HG02678 (cell line): ENCODE results near the gene ATP13A1.

Experiments used
- ATAC-seq: cut with Tn5 transposase; IDR thresholded peaks from one replicate; pipeline ENCODE4 v1.9.1; 2021; ENCODE audit warnings: mild to moderate bottlenecking, moderate library complexity; ENCODE audit not compliant: unreplicated experiment

The ATP13A1 gene

DNA sequence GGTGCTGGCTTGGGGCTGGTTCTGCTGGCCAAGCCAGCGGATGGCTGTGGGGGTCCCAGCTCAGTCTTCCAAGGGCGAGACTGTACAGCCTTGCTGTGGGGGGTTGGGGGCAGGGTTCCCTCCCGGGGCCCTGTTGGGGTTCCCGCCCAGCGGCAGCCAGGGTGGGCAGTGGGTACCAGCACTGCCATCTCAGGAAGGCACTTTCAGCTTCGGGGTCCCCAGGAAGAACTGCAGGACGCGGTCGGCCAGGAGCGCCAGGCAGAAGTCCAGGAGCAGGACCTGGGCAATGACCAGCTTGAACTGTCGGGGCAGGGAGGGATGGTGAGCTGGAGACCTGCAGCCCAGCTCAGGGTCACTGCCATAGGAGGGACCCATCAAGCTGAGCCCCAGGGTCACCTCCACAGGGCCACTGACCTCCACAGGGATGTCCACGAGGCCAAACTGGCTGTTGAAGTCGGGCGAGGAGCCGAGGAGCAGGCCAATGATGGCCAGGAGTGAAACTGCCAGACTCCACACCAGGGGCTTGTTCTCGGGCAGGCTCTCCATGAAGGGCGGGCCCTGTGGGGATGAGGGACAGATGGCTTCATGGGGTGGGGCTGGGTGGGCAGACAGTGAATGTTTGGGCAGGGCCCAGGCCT lies 18.1 kb downstream of the ATP13A1 start:
- no peak for ATAC-seq

DNA sequence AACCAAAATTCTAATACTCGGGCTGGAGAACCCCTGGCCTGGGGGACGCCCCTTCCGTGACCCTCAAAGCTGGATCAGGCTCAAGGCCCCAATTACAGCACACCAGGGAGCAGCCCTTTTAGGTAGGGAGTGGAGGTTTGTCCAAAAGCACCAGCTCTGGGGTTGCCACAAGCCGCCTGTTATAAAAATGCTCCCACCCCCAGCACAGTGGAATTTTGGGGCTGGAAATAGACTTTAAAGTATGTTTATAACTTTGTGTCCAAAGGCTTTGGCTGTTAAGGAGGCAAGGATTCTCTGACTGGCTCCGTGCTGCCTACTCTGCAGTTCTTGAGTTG lies 19.5 kb downstream of the ATP13A1 start:
- no peak for ATAC-seq

DNA sequence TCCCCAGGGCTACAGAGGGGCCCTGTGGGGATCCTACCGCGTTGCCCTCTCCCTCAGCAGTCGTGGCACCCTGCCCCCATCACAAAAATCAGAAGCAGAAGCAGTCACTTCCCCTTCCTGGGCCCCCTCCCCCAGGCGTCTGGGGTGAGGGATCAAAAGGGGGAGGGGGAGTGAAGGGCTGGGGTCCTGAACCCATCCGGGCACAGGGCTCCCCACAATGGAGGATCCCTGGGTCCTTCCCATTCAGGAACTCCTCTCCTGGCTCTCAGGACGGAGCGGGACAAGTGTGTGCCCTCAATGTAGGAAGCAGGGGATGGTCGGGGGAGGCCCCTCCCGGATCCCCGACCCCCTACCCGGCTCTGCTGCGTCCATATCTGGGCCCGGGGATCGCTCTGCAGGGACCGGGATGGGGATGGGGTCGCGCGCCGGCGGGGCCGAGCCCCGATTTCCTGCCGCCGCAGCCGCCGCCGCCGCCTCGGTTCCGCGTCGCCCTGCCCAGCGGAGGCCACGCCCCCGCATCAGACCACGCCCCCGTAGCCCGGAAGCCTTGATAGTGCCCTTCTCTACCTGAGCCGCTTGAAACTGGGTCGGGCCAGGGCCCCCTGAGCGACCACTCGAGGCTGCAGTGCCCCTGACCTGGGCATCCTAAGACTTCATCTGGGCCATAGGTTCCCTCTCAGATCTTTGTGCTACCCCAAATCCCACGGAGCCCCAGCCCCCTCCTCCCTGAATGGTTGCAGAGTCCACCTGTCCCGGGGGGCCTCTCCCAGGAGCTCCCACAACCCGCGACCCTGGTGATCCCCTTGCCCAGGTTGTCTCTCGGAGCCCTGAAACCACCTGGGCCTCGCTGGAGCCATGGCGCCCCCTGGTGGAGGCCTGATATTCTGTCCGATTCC lies 20.1 kb downstream of the ATP13A1 start, which contains the start of gene GMIP:
Gene GMIP (minus strand): TSS at position 500 of the 896 bp plus-strand sequence. CDS start 128 bp downstream, at position 372.
- ATAC-seq = peak; percentile 74

DNA sequence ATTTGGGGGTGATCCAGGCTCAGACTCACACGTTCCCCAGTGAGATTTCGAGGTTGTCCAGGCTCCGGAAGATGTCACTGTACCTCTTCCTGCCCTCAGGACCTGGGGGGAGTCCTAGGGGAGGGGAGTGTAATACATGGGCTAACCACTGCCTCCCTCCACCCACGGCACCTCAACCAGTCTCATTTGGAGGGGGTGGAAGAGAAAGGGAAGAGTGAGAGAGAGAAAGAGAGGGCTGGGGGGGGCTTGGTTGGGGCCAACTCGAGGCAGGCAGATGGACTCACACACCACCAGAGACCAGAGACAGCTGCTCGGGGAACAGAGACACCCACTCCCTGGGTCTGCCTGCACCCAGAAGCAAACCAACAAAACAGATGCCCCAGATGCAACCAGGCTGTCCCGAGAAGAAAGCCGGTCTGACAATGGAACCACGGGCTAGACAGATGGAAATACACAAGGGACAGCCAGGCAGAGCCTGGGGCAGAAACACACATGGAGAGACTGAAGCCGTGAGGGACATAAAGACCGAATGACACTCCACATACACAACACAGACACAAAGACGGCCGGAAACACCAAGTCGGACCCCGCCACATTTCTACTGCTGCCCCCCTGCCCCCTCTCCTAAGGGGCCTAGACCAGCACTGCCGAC lies 20.8 kb downstream of the ATP13A1 start:
- peak; percentile 25 for ATAC-seq

DNA sequence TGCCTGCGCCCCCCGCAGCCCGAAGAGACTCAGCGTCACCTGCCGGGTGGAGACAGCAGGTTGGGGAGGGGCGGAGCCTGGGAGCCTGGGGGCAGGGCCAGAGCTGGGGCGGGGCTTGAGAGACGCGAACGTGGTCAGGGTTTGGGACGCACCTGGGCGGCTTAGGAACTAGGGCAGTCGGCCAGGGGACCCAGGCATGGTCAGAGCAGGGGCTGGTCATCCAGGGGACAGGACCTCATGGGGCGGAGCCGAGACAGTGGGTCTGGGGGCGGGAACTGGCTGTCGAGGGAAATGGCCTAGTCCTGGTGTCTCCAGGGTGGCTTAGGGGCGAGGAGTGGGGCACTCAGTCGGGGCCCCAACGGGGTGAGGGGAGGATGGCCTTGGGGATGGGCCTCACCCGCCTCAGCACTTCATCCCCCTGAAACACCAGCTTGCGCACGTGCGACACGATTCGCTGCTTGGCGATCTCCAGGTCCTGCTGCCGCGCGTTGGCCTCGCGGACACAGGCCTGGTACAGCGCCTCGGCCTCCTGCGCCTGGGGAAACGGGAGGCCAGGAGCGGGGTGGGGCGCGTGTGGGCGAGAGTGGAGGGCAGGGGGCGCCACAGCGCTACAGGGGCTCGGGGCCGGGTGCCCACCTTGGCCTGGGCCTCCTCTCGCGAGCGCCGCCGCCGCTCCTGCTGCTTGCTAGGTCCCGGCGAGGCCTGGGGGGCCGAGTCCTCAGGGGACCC lies 25.8 kb downstream of the ATP13A1 start:
- no peak for ATAC-seq

DNA sequence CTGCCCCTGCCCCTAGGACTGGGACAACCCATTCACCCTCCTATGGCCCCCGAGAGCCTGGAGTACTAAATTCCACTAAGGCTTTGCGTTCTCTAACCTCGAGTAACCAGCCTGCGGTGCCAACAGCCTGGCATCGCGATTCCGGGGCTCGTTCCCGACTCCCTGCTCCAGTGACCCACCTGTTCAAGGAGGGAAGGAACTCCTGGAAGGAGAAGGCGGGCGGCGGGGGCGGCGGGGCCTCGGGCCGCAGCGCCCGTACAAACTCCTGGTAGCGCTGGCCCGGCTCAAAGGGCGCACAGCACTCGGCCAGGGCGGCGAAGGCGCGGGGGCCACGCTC lies 26.3 kb downstream of the ATP13A1 start:
- no peak for ATAC-seq

DNA sequence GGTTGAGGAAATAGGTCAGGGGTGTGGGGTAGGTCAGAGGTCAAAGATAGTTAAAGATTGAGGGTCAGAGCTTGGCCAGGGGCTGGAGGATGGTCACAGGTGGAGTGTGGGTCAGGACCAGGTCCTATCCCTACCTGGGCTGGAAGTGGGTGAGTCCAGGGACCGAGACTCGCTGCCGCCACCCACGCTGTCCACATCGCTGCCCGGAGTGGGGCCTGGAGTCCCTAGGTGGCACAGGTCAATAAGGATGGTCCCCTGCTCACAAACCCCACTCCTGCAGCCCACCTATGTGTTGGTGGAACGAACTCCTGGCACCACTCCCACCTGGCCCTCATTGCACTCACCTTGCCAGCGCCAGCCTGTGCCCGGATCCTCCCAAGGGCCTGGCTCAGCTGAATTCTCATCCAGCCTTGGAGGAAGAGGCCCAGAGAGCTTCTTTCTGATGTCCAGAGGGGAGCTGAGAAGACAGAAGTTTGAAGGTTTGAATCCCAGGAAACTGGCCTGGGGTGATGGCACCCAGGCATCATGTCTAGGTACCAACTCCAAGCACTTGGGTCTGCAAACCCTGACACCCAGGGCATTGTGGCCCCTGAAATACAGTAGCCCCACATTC lies 26.8 kb downstream of the ATP13A1 start:
- no peak for ATAC-seq

DNA sequence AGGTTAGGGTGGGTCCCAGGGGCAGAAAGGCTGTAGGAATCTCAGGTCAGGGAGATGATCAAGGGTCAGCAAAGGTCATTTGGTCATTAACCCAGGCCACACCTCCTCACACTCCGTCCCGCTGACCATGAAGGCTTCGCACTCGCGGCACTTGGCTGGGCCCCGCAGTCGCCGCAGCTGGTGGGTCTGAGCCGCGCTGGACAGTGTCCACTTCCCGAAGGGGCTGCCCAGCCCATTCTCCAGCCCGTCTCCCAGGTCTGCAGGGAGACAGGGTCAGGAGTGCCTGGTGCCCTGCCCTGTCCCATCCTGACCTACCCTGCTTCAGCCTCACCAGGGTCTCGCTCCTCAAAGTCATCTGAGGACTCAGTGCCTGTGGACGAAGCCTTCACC lies 28.2 kb downstream of the ATP13A1 start:
- ATAC-seq = no peak

DNA sequence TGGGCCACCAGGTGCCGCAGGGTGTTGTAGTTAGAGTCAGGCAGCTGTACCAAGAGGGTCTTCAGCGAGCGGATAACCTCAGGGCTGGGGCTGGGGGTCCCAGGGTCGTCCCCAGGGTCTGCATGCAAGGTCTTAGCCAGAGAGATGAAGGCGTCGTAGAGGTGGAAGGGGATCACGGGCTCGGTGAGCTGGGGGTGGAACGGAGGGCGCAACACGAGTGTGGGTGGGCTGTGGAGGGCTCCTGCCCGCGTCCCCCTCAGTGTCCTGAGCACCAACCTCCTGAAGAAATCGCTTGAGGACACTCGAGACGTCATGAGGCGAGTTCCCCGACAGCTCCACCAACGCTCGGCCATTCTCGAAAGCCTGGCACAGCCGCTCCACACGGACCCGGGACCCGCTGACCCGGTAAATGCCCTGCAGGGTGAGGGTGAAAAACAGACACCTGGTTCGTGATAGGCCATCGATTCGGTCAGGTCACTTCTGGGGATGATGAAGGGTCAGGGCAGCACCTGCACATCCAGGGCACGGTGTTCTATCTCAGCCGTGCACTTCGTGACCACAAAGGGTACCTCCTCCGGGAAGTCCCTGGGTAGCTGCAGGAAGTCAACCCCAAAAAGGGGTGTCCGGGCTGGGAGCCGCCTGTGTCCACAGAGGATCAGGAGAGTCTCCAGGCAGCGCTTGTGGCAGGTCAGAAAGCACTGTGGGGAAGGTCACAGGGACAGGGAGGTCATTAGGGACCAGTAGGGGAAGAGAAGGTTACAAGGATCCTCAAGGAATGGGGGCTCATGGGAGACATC lies 28.8 kb downstream of the ATP13A1 start:
- ATAC-seq = no peak

DNA sequence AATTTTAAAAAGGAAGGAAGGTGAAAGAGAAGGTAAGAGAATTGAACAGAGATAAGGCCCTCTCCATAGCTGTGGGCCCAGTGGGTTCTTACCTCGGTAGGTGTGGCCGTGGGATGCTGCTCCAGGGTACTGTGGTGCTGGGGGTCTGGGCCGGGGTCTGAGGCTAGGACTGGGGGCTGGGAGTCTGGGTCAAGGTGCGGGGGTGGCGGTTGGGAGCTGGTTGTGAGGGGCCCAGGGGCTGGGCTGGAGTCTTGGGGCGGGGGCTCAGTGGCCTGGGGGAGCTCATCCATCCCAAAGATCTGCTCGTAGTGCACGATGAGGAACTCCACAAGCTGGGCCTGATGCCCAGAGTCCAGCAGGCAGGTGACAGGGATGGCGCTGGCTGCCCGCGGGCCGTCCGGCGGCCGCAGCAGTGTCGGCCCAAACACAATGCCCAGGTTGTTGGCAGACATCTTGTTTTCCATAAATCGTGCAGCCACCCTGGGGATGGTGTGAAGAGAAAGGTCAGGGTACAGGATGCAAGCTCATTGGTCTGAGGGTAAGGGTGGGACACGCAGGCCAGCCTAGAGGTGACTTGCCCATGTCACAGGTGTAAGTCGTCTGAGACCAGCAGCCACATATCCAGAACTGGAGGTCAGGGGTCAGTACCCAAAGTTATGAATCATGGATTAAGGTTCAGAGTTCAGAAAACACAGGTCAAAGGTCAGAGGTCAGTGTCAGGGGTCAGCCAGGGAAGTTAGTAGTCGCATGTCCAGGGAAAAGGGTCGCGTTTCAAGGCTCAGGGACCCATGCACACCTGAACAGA lies 29.6 kb downstream of the ATP13A1 start:
- ATAC-seq = no peak

DNA sequence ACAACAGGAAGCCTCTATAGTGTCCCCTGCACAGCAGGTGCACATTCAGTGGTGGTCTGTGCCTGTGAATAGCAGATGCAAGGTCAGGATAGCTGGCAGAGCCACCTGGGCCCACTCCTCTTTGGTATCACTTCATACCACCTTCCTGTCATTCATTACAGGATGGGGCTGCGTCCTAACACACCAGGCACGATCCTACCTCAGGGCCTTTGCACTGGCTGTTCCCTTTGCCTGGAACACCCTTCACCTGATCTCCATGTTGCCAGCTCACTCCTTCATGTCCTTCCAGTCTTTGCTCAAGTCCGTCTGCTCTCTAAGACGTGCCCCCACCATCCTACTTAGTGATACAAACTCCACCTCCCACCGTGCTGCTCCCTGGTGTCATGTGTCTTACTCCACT lies 30.8 kb downstream of the ATP13A1 start:
- ATAC-seq = no peak

DNA sequence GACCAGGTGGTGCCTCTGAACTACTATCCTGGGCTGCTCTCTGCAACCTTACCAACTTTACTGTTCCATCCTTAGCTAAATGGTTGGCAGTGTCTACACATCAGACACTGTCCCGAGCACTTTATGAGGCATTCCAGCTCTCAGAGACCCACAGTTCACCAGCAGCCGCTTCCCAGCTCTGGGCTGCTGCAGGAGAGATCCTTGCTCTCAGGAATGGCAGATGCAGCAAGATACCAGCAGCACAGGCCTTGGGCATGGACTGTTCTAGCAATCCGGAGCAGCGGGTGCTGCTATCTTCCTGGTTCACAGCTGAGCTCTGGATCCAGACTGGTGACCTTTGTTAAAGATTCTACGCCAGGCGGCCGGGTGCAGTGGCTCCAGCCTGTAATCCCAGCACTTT lies 32.1 kb downstream of the ATP13A1 start:
- ATAC-seq = no peak

DNA sequence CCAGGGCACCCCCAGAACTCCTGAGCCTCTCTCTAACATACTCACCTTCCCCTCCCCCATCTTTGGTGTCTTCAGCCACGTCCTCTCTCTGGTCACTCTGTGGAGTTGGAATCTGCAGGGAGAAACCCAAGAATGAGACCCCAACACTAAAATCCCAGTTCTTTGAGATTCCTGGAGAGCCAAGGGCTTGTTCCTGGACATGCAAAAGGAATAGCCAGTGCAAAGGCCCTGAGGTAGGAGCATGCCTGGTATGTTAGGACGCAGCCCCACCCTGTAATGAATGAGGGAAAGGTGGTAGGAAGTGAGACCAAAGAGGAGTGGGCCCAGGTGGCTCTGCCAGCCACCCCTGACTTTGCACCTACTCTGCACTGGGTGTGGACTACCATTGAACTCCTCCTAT lies 33.0 kb downstream of the ATP13A1 start:
- ATAC-seq = no peak

DNA sequence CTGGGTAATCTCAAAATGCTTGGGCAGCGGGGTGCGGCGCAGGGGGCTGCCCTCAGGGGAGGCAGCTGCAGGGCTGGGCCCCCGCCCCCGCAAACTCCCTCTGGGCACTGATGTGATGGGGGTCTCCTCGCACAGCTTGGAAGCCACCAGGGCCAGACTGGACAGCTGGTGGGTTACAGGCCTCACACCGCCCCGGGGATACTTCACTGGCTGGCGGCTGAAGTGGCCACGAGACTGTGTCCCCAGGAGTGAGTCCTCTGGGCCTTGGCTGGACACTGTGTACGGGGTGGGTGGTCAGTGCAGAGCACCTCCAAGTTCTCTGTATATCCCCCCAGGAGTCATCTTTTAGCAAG lies 33.4 kb downstream of the ATP13A1 start:
- no peak for ATAC-seq

DNA sequence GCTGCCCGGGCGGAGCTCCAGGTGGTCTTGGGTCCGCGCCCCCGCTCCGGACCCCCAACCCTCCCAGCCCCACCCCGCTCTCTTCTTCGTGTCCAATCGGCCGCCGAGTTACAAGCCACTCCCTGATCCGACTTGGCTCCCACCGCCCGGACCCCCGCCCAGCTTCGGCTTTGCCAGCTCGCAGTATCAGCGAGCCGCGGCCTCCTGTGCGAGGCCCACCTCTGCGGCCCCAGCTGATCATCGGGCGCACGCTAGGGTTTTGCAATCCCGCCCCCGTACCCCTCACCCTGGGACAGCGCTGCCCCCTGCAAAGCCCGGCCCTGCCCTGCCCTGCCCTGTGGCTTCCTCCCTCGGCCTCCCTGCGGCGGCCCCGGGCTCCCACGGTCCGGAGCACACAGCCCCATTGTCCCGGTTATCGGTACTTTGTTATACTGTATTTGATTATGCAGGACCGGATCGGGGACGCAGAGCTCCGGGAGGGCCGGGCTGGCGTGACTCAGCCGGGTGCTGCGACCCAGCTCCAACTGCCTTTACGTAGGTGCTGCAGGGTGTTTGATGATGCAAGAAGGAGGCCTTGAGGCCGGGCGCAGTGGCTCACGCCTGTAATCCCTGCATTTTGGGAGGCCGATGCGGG lies 34.9 kb downstream of the ATP13A1 start:
- peak; percentile 13 for ATAC-seq

DNA sequence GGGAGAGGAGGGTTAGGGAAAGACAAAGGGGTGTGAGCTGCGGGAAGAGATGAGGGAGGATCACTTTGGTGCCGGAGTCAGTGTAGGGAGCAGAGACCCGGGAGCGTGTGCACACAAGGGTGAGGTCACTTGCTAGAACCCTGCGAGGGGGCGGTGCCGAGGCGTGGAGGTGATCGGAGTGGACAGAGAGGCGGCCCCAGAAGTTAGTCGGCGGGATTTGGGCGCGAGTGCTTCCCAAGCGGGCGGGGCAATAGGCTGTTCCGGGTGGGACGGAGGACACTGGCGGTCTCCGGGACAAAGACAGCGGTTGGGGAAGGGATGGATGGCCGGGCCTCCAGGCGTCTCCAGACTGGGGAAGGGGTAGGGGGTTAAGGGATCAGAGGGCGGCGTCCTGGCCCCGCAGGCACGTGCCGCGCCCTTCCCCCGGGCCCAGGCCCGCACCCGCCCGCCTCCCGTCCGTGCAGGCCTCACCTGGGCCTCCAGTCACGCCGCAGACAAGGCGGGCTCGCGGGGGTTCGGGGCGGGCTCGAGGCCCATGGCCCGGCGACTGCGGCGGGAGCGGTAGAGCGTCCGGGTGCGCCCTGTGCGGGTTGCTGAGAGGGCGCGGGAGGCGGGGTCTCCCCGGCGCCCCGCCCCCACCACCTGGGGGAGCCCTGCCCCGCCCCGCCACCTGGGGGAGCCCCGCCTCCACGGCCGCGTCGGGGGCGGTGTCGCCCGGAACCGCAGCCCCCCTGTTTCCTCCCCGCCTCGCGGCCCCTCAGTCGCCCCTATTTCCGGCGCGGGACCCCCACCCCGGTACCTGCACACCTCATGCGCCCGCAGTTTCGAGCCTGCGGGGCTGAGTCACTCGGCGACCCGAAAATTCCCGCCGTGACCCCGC lies 35.6 kb downstream of the ATP13A1 start, which contains the start of gene LPAR2:
Gene LPAR2 (minus strand): TSS at position 600 of the 880 bp plus-strand sequence. CDS start 945 bp downstream, outside the sequence.
- ATAC-seq = peak; percentile 67

DNA sequence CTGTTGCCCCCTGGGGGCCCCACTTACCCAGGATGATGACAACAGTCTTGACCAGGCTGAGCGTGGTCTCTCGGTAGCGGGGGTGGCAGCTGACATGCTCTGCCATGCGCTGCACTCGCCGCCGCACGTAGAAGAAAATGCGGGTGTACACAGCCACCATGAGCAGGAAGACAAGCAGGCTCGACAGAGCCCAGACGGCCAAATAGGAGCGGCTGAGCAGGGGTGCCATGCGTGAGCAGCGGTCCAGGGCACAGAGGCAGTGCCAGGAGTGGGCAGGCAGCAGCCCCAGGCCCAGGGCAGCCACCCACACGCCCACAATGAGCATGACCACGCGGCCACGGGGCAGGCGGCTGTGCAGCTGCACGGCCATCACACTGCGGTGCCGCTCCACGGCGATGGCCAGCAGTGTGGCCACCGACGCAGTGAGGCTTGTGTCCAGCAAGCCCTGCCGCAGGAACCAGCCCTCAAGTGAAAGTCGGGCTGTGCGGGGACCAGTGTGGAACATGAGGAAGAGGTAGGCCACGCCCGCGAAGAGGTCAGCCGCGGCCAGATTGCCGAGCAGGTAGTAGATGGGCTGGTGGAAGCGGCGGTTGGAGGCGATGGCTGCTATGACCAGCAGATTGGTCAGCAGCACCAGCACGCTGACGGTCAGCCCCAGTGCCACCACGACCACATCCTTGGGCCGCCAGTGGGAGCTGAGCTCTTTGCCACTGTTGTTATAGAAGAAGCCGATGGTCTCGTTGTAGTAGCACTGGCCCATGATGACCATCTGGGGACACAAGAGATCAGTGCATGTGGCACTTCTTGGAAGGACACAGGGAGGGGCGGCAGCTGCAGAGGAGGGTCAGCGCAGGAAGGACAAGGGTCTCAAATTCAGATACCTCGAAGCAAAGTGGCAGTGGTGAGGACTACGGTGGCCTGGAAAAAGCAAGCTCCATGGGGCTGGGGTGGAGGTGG lies 36.7 kb downstream of the ATP13A1 start:
- ATAC-seq = no peak
